ENCODE data around the gene UBE2A. TPM values are rescaled to one million over a fixed set of nuclear protein-coding genes. Genes with fewer than 3 reads are reported as not detected.

Gene UBE2A
- total RNA-seq, 1 experiment from 2014 or later = 44.9 TPM

GRCh38 chrX:119617517-119618164 lies 43.3 kb downstream of the UBE2A start:
- intact Hi-C loops (cut with micrococcal nuclease) = no loop called here
- ChIA-PET POLR2A (no interaction called here), RAD21 (ENCODE audit: low non-redundant PET in 1 of 2, low total read pairs in 2 of 2, uncharacterized antibody in 2 of 2, unreplicated experiment in 2 of 2) (no interaction called here), CTCF (no interaction called here)
- Histone ChIP-seq H3K4me2 (ENCODE audit: low read length) (no peak overlapping the region), H3K4me3 (replicated peaks in 1 of 2; ENCODE audit: low read depth in 1 of 2, low read length in 2 of 2) (no peak overlapping the region), H2AFZ (ENCODE audit: low read depth, low read length, poor library complexity, severe bottlenecking) (no peak overlapping the region), H3K79me2 (ENCODE audit: insufficient read depth, low read length) (no peaks in the 10 kb centered on the region), H3K9me3 (ENCODE audit: control insufficient read depth in 1 of 2, insufficient read depth in 1 of 2, low read depth in 1 of 2, low read length in 2 of 2) (no peaks in the 10 kb centered on the region), H4K20me1 (ENCODE audit: insufficient read depth) (no peaks in the 10 kb centered on the region), H3K36me3 (ENCODE audit: control insufficient read depth in 1 of 2, insufficient read depth in 2 of 2, low read length in 2 of 2) (no peaks in the 10 kb centered on the region), H3K27ac (ENCODE audit: low read depth, low read length) (no peak overlapping the region), H3K4me1 (ENCODE audit: control insufficient read depth in 1 of 2, insufficient read depth in 2 of 2, low read length in 2 of 2) (no peaks in the 10 kb centered on the region), H3K27me3 (ENCODE audit: insufficient read depth, low read length) (no peaks in the 10 kb centered on the region), H3K9ac (ENCODE audit: low read length) (no peak overlapping the region), H3K9me2 (ENCODE audit: insufficient read depth) (no peaks in the 10 kb centered on the region)
- TF ChIP-seq FOSL1 (IDR thresholded peaks at IDR 0.05; ENCODE audit: low read depth) (no peak), REST (IDR thresholded peaks at IDR 0.05; ENCODE audit: low read depth) (no peak), EZH2 (IDR thresholded peaks at IDR 0.05) (no peak), RAD21 (IDR thresholded peaks at IDR 0.05; ENCODE audit: low read depth) (no peak), SIN3A (IDR thresholded peaks at IDR 0.05; ENCODE audit: low read depth) (no peak)
- DNase-seq (ENCODE audit: low read depth, low spot score) (no peak), ATAC-seq (no peak)
- no TSS peak for BruUV-seq (replicated peaks)

GRCh38 chrX:119618439-119618838 lies 44.1 kb downstream of the UBE2A start:
- Histone ChIP-seq H3K9ac (ENCODE audit: low read length) (no peak overlapping the region), H3K79me2 (ENCODE audit: insufficient read depth, low read length) (no peaks in the 10 kb centered on the region), H3K36me3 (ENCODE audit: control insufficient read depth in 1 of 2, insufficient read depth in 2 of 2, low read length in 2 of 2) (no peaks in the 10 kb centered on the region), H3K4me3 (replicated peaks in 1 of 2; ENCODE audit: low read depth in 1 of 2, low read length in 2 of 2) (no peak overlapping the region), H3K4me2 (ENCODE audit: low read length) (no peak overlapping the region), H3K4me1 (ENCODE audit: control insufficient read depth in 1 of 2, insufficient read depth in 2 of 2, low read length in 2 of 2) (no peaks in the 10 kb centered on the region), H3K9me2 (ENCODE audit: insufficient read depth) (no peaks in the 10 kb centered on the region), H3K27me3 (ENCODE audit: insufficient read depth, low read length) (no peaks in the 10 kb centered on the region), H4K20me1 (ENCODE audit: insufficient read depth) (no peaks in the 10 kb centered on the region), H3K27ac (ENCODE audit: low read depth, low read length) (no peak overlapping the region), H3K9me3 (ENCODE audit: control insufficient read depth in 1 of 2, insufficient read depth in 1 of 2, low read depth in 1 of 2, low read length in 2 of 2) (no peaks in the 10 kb centered on the region), H2AFZ (ENCODE audit: low read depth, low read length, poor library complexity, severe bottlenecking) (no peak overlapping the region)
- POLR2A ChIA-PET = no interaction called here
- DNase-seq (ENCODE audit: low read depth, low spot score) = no peak
- intact Hi-C loops (cut with micrococcal nuclease) = no loop called here
- BruUV-seq (replicated peaks) = no TSS peak
- no peak for ATAC-seq
- RAD21 ChIA-PET (ENCODE audit: low non-redundant PET in 1 of 2, low total read pairs in 2 of 2, uncharacterized antibody in 2 of 2, unreplicated experiment in 2 of 2) = no interaction called here
- CTCF ChIA-PET = no interaction called here
- TF ChIP-seq SIN3A (IDR thresholded peaks at IDR 0.05; ENCODE audit: low read depth) = no peak
- no peak for TF ChIP-seq SP1 (IDR thresholded peaks at IDR 0.05; ENCODE audit: low read depth)
- no peak for TF ChIP-seq RAD21 (IDR thresholded peaks at IDR 0.05; ENCODE audit: low read depth)
- no peak for TF ChIP-seq ZFX (IDR thresholded peaks at IDR 0.05)
- TF ChIP-seq SRF (IDR thresholded peaks at IDR 0.05; ENCODE audit: low read depth) = no peak
- no peak for TF ChIP-seq ZNF274 (IDR thresholded peaks at IDR 0.05; ENCODE audit: low read depth, low read length)
- TF ChIP-seq ELF1 (IDR thresholded peaks at IDR 0.05; ENCODE audit: borderline replicate concordance, low read depth) = no peak
- TF ChIP-seq ATF3 (IDR thresholded peaks at IDR 0.05) = no peak
- TF ChIP-seq POLR2AphosphoS5 (IDR thresholded peaks at IDR 0.05; ENCODE audit: low read depth, low read length) = no peak
- TF ChIP-seq EZH2phosphoT487 (IDR thresholded peaks at IDR 0.05; ENCODE audit: borderline replicate concordance) = no peak
- TF ChIP-seq ZBTB33 (IDR thresholded peaks at IDR 0.05; ENCODE audit: extremely low read depth, insufficient replicate concordance, low read length) = no peak
- no peak for TF ChIP-seq MAX (IDR thresholded peaks at IDR 0.05)
- no peak for TF ChIP-seq CEBPB (IDR thresholded peaks at IDR 0.05; ENCODE audit: low read depth)

All from HCT116 (cell line).